GM18867 (cell line): ENCODE data around the gene ZMYM4.

Experiments used
- ATAC-seq: cut with Tn5 transposase; IDR thresholded peaks from one replicate; pipeline ENCODE4 v1.9.1; 2021; ENCODE audit warnings: mild to moderate bottlenecking, moderate library complexity; ENCODE audit not compliant: unreplicated experiment

Gene ZMYM4

GRCh38 chr1:35394386-35394785, 125.9 kb downstream of the ZMYM4 start:
- no peak for ATAC-seq

DNA sequence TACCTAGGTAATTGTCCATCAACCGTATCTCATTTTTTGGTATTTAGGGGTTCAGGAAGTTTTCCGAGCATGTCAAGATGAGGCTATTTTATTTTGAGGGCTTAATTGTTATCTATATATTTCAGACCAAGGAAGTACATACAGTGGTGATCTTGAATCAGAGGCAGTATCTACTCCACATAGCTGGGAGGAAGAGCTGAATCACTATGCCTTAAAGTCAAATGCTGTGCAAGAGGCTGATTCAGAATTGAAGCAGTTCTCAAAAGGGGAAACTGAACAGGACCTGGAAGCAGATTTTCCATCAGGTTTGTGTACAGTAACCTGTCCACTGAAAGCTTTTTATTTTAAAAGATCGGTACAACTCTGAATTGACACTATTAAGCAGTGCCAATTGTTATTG, 130.2 kb downstream of the ZMYM4 start:
- no peak for ATAC-seq

- ATAC-seq = no peak
Observed at GRCh38 chr1:35401049-35401448, 132.5 kb downstream of the ZMYM4 start.

DNA sequence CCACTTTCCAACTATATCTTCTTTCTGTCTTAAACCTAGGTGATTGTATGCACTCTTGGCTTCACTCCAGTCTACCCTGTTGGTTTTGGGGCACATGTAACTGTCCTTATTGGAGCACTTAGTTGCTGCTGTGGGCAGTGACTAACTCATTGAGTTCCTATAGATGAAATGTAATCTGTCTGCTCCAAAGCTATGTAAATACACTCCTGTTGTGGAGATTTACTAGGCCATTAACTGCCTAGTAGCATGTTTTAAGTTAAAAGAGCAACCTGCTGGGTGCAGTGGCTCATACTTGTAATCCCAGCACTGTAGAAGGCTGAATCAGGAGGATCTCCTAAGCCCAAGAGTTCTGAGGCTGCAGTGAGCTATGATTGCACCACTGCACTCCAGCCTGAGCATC, 137.6 kb downstream of the ZMYM4 start:
- ATAC-seq = no peak

DNA sequence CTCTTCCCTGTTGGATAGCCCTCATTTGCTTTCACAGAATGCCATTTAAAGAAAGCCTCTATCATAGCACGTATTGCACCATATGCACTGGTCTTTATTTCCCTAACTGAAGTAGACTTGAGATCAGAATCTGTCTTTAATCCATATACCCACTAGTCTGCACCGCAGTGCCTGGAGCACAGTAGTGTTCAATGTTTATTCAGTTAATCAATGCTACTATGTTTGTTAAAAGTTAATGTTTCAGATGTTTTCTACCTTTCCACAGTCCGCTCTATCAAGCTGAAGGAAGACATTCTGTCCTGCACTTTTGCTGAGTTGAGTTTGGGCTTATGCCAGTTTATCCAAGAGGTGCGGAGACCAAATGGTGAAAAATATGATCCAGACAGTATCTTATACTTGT, 139.2 kb downstream of the ZMYM4 start:
- ATAC-seq = no peak

DNA sequence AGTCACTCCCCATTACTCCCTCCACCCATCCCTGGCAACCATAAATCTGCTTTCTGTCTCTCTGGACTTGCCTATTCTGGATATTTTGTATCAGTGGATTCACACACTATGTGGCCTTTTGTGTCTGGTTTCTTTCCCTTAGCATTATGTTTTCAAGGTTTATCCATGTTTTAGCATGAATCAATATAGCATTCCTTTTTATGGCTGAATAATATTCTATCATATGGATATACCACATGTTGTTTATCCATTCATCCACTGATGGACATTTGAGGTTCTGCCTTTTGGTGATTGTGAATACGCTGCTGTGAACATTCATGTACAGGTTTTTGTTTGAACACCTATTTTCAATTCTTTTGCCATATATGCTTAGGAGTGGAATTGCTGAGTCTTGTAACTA, 140.4 kb downstream of the ZMYM4 start:
- no peak for ATAC-seq

- no peak for ATAC-seq
Observed at GRCh38 chr1:35426097-35426586, 157.6 kb downstream of the ZMYM4 start.

DNA sequence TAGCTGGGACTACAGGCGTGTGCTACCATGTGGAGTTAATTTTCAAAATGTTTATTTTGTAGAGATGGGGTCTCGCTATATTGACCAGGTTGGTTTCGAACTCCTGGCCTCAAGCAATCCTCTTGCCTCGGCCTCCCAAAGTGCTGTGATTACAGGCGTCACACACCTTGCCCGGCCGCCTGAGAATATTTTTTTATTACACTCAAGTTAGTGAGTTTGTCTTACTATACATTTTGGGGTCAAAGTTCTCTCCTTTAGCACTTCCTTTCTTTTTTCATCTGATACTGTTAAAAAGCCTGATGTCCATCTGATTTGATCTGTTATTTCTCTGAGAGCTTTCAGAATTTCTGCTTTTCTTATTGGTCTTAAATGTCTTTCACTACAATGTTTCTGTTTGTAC, 159.9 kb downstream of the ZMYM4 start:
- ATAC-seq = no peak

GRCh38 chr1:35430762-35431161, 162.3 kb downstream of the ZMYM4 start:
- ATAC-seq = no peak

GRCh38 chr1:35431173-35431599, 162.7 kb downstream of the ZMYM4 start:
- no peak for ATAC-seq

GRCh38 chr1:35432231-35432630, 163.7 kb downstream of the ZMYM4 start:
- ATAC-seq = no peak

DNA sequence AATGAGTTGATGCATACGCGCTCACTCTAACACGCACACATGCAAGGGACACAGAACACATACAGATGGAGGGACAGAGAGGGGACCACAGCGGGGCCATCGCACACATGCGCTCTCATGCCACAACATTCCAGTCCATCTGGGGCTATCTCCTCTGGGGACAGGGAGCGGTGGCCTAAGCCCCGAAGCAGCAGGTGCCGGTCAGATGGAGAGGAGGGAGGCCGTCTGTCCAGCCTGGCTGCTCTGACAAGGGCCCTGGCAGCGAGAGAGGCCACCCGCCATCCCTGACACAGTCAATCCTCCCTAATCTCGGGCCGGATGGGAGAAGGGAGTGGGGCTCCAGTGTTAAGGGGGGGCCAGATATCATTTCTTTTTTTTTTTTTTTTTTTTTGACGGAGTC, 165.2 kb downstream of the ZMYM4 start:
- ATAC-seq = no peak

- ATAC-seq = no peak
Observed at GRCh38 chr1:35434703-35435102, 166.2 kb downstream of the ZMYM4 start.

- ATAC-seq = no peak
Observed at GRCh38 chr1:35436078-35436477, 167.6 kb downstream of the ZMYM4 start.

DNA sequence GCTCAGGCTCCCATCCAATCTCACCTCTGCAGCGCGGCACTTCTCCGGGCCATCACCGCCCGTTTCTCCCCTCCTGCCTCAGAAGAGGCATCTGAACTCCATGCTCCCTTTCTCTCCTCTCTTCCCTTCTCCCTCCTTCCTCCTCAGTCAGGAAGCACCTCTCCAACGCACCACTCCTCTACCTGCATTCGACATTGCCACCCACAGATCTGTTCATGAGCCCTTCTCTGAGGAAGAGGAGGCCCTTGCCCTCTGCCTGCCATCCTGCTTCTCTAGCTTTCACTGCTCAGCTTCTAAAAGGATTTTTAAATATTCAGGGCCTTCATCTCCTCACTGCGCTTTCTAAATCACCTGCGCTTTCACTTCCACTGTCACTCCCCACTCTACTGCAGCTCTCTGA, 168.7 kb downstream of the ZMYM4 start:
- no peak for ATAC-seq

DNA sequence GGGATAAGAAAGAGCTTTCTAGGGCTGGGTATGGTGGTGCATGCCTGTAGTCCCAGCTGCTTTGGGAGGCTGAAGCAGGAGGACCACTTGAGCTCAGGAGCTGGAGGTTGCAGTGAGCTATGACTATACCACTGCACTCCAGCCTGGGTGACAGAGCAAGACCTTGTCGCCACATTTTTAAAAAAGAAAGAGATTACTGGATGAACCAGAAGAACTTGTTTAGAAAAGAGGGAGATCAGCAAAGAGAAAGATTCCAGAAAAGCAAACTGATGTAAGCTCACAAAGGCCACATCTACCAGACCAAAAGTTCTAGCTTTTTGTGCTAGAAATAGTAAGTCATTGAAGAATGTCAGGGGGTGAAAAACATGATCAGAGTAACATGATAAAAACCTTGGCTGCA, 171.1 kb downstream of the ZMYM4 start:
- no peak for ATAC-seq

DNA sequence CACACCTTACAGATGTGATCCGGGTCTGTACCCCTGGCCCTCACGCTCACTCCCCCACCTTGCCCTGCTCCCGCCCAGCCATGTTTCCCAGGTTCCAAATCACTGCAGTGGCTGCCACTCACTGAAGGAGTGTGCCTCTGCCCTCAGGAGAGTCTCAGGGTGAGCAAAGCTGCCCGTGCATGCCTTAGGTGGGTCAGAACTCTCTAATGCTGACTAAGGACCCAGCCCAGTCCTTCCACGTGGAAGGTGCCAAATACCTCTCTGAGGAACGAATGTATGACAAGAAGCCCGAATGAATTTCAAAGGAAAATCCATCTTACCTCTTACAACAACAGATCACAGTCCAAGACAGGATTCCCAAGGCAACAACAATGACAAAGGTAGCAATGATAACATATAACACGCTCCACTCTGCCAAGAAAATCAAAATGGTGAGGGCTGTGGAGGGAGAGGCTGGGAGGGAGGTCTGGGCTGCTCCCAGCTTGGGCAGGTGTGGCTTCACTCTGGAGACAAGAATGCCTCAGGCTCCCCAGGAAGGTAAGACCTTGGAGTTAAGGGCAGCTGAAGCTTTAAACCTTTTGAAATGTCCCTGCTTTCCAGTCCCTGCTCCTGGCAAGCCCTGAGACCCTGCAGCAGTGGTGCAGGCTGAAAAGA, 173.5 kb downstream of the ZMYM4 start:
- no peak for ATAC-seq

DNA sequence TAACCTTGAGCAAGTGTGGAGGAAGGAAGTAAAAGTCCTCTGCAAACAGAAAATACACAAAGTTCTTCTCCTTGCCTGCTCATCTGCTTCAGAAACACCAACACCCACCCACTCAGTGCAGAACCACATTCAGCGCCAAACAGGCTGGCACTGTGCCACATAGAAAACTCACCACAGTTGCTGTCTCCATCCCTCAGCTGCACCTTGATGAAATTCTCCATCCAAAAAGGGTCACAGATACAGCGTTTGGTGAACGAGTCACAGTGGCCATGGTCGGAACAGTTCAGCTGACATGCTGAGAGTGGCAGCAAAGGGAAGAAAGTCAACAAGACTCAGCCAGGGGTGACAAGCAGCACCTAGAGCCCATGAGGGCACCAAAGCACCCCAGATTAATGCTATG, 174.2 kb downstream of the ZMYM4 start:
- no peak for ATAC-seq

DNA sequence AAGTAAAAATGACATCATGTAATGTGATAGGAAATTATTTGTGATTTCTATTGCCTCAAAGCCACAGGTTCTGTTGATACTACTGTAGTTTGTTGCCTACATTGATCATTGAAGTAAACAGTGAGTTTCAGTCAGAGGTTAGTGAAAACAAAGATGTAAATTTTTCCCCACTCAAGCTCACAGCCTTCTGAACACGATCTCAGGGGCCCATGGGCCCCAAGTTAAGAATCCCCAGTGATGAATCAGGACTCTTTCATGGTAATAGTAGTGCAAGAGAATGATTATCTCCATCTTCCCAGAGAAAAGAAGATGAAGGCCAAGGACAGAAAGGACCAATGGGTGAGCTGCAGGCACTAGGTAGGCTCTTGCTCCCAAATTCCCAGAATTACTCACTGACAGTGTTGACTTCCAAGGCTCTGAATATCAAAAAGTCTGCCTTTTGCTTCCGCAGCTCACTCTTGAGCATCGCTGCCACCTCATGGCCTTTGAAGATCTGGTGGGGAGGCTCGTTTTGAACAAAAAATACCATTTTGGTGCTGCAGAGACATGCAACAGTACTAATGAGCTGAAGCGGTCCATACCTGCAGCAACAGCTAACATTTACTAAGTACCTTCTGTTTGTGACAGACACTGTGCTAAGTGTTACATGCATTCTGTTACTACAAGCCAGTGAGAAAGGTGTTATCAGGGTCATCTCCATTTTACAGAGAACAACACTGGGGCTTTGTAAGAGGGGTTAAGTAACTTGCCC, 175.4 kb downstream of the ZMYM4 start:
- ATAC-seq = no peak

- no peak for ATAC-seq
Observed at GRCh38 chr1:35444519-35444774, 175.9 kb downstream of the ZMYM4 start.

GRCh38 chr1:35447278-35447677, 178.8 kb downstream of the ZMYM4 start:
- no peak for ATAC-seq

DNA sequence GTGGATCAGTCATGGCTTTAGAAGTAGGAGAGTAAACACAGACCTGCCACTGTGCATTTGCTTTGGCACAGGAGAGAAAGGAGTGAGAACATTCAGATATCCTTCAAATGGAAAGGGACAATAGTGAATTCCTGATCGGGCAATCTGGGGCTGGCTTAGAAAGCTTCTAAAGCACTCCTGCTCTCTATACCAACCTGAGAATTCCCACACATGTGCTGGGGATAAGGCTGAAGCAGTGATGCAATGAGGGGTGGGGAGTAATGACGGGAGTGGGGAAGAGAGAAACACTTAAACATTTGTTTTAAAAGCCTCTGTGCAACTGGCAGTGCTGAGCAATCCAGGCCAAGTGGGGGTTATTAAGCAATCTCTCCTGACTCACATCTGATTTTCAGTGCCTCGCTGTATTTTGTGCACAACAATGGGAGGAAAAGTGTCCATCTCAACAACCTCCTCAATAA, 179.9 kb downstream of the ZMYM4 start:
- no peak for ATAC-seq
